ENCODE data around the gene SAMD14. TPM values are rescaled to one million over a fixed set of nuclear protein-coding genes. Genes with fewer than 3 reads are reported as not detected.

The SAMD14 gene
- total and polyA plus RNA-seq, 10 of the 15 experiments (the other 5 are each of a cell fraction or from before 2014, with no cell fraction given): 0.06 to 1.7 (median 0.25) TPM; not detected in 3

DNA sequence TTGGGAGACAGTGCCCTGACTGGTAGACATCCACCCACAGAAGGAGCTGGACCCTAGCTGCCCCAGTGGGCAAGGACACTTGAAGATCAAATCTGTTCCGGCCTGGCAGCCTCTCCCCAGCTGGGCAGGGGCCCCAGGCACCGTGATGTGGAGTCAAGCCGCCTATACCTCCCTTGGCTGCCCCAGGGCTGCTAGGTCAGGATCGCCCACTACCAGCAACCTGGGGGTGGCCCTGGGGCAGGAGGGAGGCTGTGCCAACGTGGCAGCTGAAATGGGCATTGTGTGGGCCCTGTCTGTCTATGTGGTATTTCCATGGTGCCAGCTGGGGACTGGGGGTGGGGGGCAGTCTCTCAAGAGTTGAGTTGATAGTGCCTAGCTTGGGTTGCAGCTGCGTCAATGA lies 33.9 kb downstream of the SAMD14 start (continued):
- no peak for TF ChIP-seq E2F4 (IDR thresholded peaks at IDR 0.05; ENCODE audit: low read depth, low read length)
- TF ChIP-seq ZBTB40 (IDR thresholded peaks at IDR 0.05; ENCODE audit: borderline replicate concordance): no peak

DNA sequence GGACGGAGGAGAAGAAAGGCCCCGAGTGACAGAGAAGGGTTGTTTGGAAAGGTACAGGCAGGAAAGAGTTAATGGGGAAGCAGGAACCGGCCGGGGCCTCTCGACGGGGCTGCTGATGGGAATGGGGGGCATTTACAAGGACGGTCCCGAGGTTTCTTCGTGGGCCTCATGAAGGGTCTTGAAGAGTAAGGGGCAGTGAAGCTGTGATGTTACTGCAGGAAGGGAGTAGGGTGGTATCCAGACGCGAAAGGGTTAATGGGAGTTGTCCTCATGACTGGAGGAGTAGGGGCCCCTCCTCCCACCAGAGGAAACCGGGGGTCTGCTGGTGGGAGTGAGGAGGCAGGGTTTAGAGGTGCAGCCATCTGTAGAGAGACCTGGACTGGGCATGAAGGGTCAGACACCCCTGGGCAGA lies 34.3 kb downstream of the SAMD14 start:
- Histone ChIP-seq H4K20me1 (ENCODE audit: control insufficient read depth, insufficient read depth) (no peaks in the 10 kb centered on the region), H3K9me3 (replicated peaks; ENCODE audit: control insufficient read depth, insufficient read depth, low read length) (no peaks in the 10 kb centered on the region), H3K9ac (ENCODE audit: control insufficient read depth, insufficient read depth, low read length) (peak overlapping the region; percentile 66), H3K79me2 (ENCODE audit: control insufficient read depth, insufficient read depth, low read length) (no peaks in the 10 kb centered on the region), H2AFZ (ENCODE audit: control insufficient read depth, low read depth, low read length) (peak overlapping the region; percentile 90), H3K27me3 (replicated peaks in 1 of 2; ENCODE audit: control insufficient read depth in 2 of 2, insufficient read depth in 2 of 2, low read length in 1 of 2) (no peaks in the 10 kb centered on the region), H3K27ac (ENCODE audit: control insufficient read depth, insufficient read depth) (peak overlapping the region; percentile 44; the same call in 1 of the 2 replicates), H3K4me3 (peak overlapping the region; percentile 85), H3K36me3 (ENCODE audit: control insufficient read depth in 2 of 2, insufficient read depth in 2 of 2, low read length in 1 of 2) (no peaks in the 10 kb centered on the region), H3K4me2 (ENCODE audit: control insufficient read depth, insufficient read depth) (peak overlapping the region; percentile 98), H3K4me1 (ENCODE audit: control insufficient read depth, insufficient read depth, low read length) (peaks cover 17% of the 10 kb centered on the region)
- RAD21 ChIA-PET (ENCODE audit: unreplicated experiment): no interaction called here
- BruUV-seq (replicated peaks): no TSS peak
- no peak for ATAC-seq
- in situ Hi-C loops (cut with MboI) (no loop called here), intact Hi-C loops (cut with micrococcal nuclease; ENCODE audit: unreplicated experiment) (loop anchor here (2.0 to 5.0 kb wide), 2 partner anchors 39 to 52 kb away; partner anchors contain the start of gene ITGA3)
- no peak for FAIRE-seq
- 1% methylated on average over 10 of the region's 12 CpGs for WGBS (ENCODE audit: insufficient coverage, insufficient replicate concordance, low lambda C conversion rate, missing lambda C conversion rate)
- POLR2A ChIA-PET: no interaction called here
- no peak for DNase-seq (ENCODE audit: low read depth, low spot score)
- CTCF ChIA-PET: interaction anchor here (0.7 to 3.2 kb wide), 6 partner anchors 26 to 98 kb away, joined by 3 to 26 read pairs (median 11); partner anchors contain the start of gene ITGA3
- SMC1A ChIA-PET (ENCODE audit: uncharacterized antibody, unreplicated experiment): interaction anchor here (2.9 kb wide), 1 partner anchor 52 kb away, joined by 14 read pairs; no protein-coding TSS in a partner anchor
- TF ChIP-seq EZH2 (IDR thresholded peaks at IDR 0.05; ENCODE audit: borderline replicate concordance, control insufficient read depth, low read depth, low read length): no peak
- no peak for TF ChIP-seq KAT2A (conservative IDR thresholded peaks at IDR 0.05; ENCODE audit: control insufficient read depth, low read depth, low read length)
- peak; percentile 18; the same call in 1 of the 2 replicates for TF ChIP-seq ZNF24 (IDR thresholded peaks at IDR 0.05)
- TF ChIP-seq E2F8 (IDR thresholded peaks at IDR 0.05; ENCODE audit: low read depth, partially characterized antibody): no peak
- TF ChIP-seq SMARCA5 (IDR thresholded peaks at IDR 0.05): peak; percentile 49; the same call in 1 of the 2 replicates
- 0 out of 4 replicates have a peak, but pooled peaks of 1 of the 2 experiments have one; percentile 10 for TF ChIP-seq IKZF2 (IDR thresholded peaks at IDR 0.05)
- TF ChIP-seq HCFC1 (IDR thresholded peaks at IDR 0.05; ENCODE audit: low read length): no peak
- TF ChIP-seq MAX (IDR thresholded peaks at IDR 0.05; ENCODE audit: low read depth, low read length): no peak
- TF ChIP-seq MYB (IDR thresholded peaks at IDR 0.05; ENCODE audit: borderline replicate concordance, low read depth, low read length): no peak
- TF ChIP-seq MEF2B (IDR thresholded peaks at IDR 0.05; ENCODE audit: partially characterized antibody, poor library complexity, severe bottlenecking): peak; percentile 7
- TF ChIP-seq BHLHE40 (IDR thresholded peaks at IDR 0.05; ENCODE audit: borderline replicate concordance in 1 of 2, low read depth in 2 of 2, low read length in 1 of 2): no peak
- TF ChIP-seq ASH2L (IDR thresholded peaks at IDR 0.05; ENCODE audit: borderline replicate concordance, low read depth): no peak

Measured in GM12878 (cell line).